OCI-LY3 (cell line): Measurements from ENCODE around the gene LHCGR.

Experiments used
- H2AFZ ChIP-seq: fragments of 200-600, 300-600 bp; shearing (Covaris generic); 2 replicates; pipeline ENCODE4 v1.6.0; 2014; ENCODE audit warnings: antibody characterized with exemption, low read depth, low read length
- H3K27ac ChIP-seq: fragments of 200-600, 300-600 bp; sonication (generic); 2 replicates; pipeline ENCODE4 v1.5.1; 2014; ENCODE audit warnings: mild to moderate bottlenecking, low read length, moderate library complexity, mixed read lengths
- H3K27me3 ChIP-seq: fragments of 200-600, 300-600 bp; sonication (generic); 2 replicates; pipeline ENCODE4 v1.6.1; 2014; ENCODE audit warnings: low read depth, low read length, mixed read lengths
- H3K36me3 ChIP-seq: fragments of 200-600, 300-600 bp; sonication (generic); replicated peaks from 2 replicates; pipeline ENCODE3; 2014; ENCODE audit warnings: low read depth, low read length, mixed read lengths
- H3K4me1 ChIP-seq: fragments of 300-600, 200-600 bp; sonication (generic); 2 replicates; pipeline ENCODE4 v1.6.1; 2014; ENCODE audit warnings: low read length, mixed read lengths
- H3K4me2 ChIP-seq: fragments of 200-600, 300-600 bp; sonication (generic); 2 replicates; pipeline ENCODE4 v1.6.1; 2014; ENCODE audit warnings: low read length, mixed read lengths
- H3K4me3 ChIP-seq: fragments of 300-600, 200-600 bp; sonication (generic); 2 replicates; pipeline ENCODE4 v1.5.1; 2014; ENCODE audit warnings: antibody characterized with exemption, mild to moderate bottlenecking, low read length, moderate library complexity
- H3K79me2 ChIP-seq: fragments of 300-600, 200-600 bp; shearing (Covaris generic); 2 replicates; pipeline ENCODE4 v1.6.1; 2014; ENCODE audit warnings: mild to moderate bottlenecking, low read length, mixed read lengths
- H3K9ac ChIP-seq: fragments of 300-600, 200-600 bp; shearing (Covaris generic); 2 replicates; pipeline ENCODE4 v1.6.0; 2014; ENCODE audit warnings: mild to moderate bottlenecking, low read length, moderate library complexity
- H3K9me3 ChIP-seq: fragments of 200-600, 300-600 bp; shearing (Covaris generic); 2 replicates; pipeline ENCODE4 v1.6.1; 2014; ENCODE audit warnings: low read length, mixed read lengths; ENCODE audit not compliant: insufficient read depth
- H4K20me1 ChIP-seq: fragments of 200-600, 300-600 bp; sonication (generic); 2 replicates; pipeline ENCODE4 v1.6.1; 2016; ENCODE audit warnings: low read length, mixed read lengths; ENCODE audit not compliant: insufficient read depth
- CTCF ChIP-seq: fragments of 200-600, 300-600 bp; sonication (generic); IDR thresholded peaks from 2 replicates; pipeline ENCODE4 v1.5.1; 2014; ENCODE audit warnings: antibody characterized with exemption, low read length, low read depth
- EZH2phosphoT487 ChIP-seq: fragments of 200-600 bp; shearing (Covaris generic); IDR thresholded peaks from 2 replicates; pipeline ENCODE4 v1.6.1; 2018; ENCODE audit warnings: antibody characterized with exemption, mixed run types, low read depth

LHCGR gene

GRCh38 chr2:48768669-48769068 lies 13.1 kb upstream of the LHCGR start:
- Histone ChIP-seq H3K36me3 (no peaks in the 10 kb centered on the region), H3K9me3 (no peaks in the 10 kb centered on the region), H3K4me1 (peaks cover 18% of the 10 kb centered on the region), H2AFZ (no peak overlapping the region), H3K9ac (no peak overlapping the region), H3K4me2 (peak overlapping the region; percentile 69), H3K79me2 (no peaks in the 10 kb centered on the region), H3K27ac (peak overlapping the region; percentile 29), H3K4me3 (peak overlapping the region; percentile 23; the same call in 1 of the 2 replicates), H4K20me1 (no peaks in the 10 kb centered on the region), H3K27me3 (no peaks in the 10 kb centered on the region)
- TF ChIP-seq EZH2phosphoT487 = no peak
- TF ChIP-seq CTCF = no peak

- no peaks in the 10 kb centered on the region for H4K20me1 ChIP-seq
- no peak overlapping the region for H3K4me2 ChIP-seq
- H3K79me2 ChIP-seq = no peaks in the 10 kb centered on the region
- H3K9me3 ChIP-seq = no peaks in the 10 kb centered on the region
- H3K4me1 ChIP-seq = peaks cover 18% of the 10 kb centered on the region
- H3K27me3 ChIP-seq = no peaks in the 10 kb centered on the region
- H3K9ac ChIP-seq = no peak overlapping the region
- TF ChIP-seq EZH2phosphoT487 (no peak), CTCF (no peak)
- no peaks in the 10 kb centered on the region for H3K36me3 ChIP-seq
- H3K4me3 ChIP-seq = no peak overlapping the region
- no peak overlapping the region for H2AFZ ChIP-seq
- H3K27ac ChIP-seq = no peak overlapping the region
These were observed 11.8 kb upstream of the LHCGR start for GRCh38 chr2:48767330-48767729.

GRCh38 chr2:48760826-48761225 lies 5.3 kb upstream of the LHCGR start:
- H3K4me1 ChIP-seq = peaks cover 6% of the 10 kb centered on the region; the same call in 1 of the 2 replicates

GRCh38 chr2:48759682-48760081 lies 4.2 kb upstream of the LHCGR start:
- H2AFZ ChIP-seq = no peak overlapping the region
- no peak overlapping the region for H3K4me2 ChIP-seq
- no peaks in the 10 kb centered on the region for H4K20me1 ChIP-seq
- no peak overlapping the region for H3K9ac ChIP-seq
- no peaks in the 10 kb centered on the region for H3K9me3 ChIP-seq
- H3K79me2 ChIP-seq = no peaks in the 10 kb centered on the region
- H3K27ac ChIP-seq = no peak overlapping the region
- no peaks in the 10 kb centered on the region for H3K36me3 ChIP-seq
- H3K4me3 ChIP-seq = no peak overlapping the region
- TF ChIP-seq EZH2phosphoT487 (no peak), CTCF (no peak)
- no peaks in the 10 kb centered on the region for H3K27me3 ChIP-seq
- peaks cover 6% of the 10 kb centered on the region; the same call in 1 of the 2 replicates for H3K4me1 ChIP-seq

More at GRCh38 chr2:48760826-48761225, 5.3 kb upstream of the LHCGR start:
- no peak overlapping the region for H3K9ac ChIP-seq
- no peaks in the 10 kb centered on the region for H3K9me3 ChIP-seq
- H3K4me3 ChIP-seq = no peak overlapping the region
- no peaks in the 10 kb centered on the region for H3K36me3 ChIP-seq
- no peak overlapping the region for H2AFZ ChIP-seq
- no peak for TF ChIP-seq CTCF
- no peak for TF ChIP-seq EZH2phosphoT487
- no peak overlapping the region for H3K27ac ChIP-seq
- H3K4me2 ChIP-seq = no peak overlapping the region
- no peaks in the 10 kb centered on the region for H3K27me3 ChIP-seq
- no peaks in the 10 kb centered on the region for H3K79me2 ChIP-seq
- no peaks in the 10 kb centered on the region for H4K20me1 ChIP-seq
